Ascending aorta (tissue), 2 donors: ENCODE data around the gene ATF6. TPM values are rescaled to one million over a fixed set of nuclear protein-coding genes. Genes with fewer than 3 reads are reported as not detected.

ENCODE experiments used
- DNase-seq, 2 donors: peaks; one replicate each; pipeline ENCODE4 v3.0.0-alpha.2; 2019; ENCODE audit warnings: low spot score in 2 of 2
- H3K27ac ChIP-seq, 2 donors: fragments of 200-600 bp; sonication (generic); one replicate each; pipeline ENCODE4 v1.5.1; 2016 to 2017; ENCODE audit warnings: mild to moderate bottlenecking in 1 of 2
- H3K27me3 ChIP-seq: fragments of 200-600 bp; sonication (generic); one replicate; pipeline ENCODE4 v1.5.1; 2017
- H3K36me3 ChIP-seq, 2 donors: fragments of 200-600 bp; sonication (generic); one replicate each; pipeline ENCODE4 v1.5.1; 2016
- H3K4me1 ChIP-seq, 2 donors: fragments of 200-600 bp; sonication (generic); one replicate each; pipeline ENCODE4 v1.5.1; 2016 to 2017; ENCODE audit warnings: mild to moderate bottlenecking in 1 of 2
- H3K4me3 ChIP-seq, 2 donors: fragments of 200-600 bp; sonication (generic); one replicate each; pipeline ENCODE4 v1.5.1; 2016 to 2017; ENCODE audit warnings: mild to moderate bottlenecking in 1 of 2
- H3K9me3 ChIP-seq, 2 donors: fragments of 200-600 bp; sonication (generic); one replicate each; pipeline ENCODE4 v1.5.1; 2016
- intact Hi-C: fragments of 100-400 bp; cut with DNase I; formaldehyde crosslinking; loops from one replicate; pipeline ENCODE4 v1.15.1; 2023
- total RNA-seq: library from RNA; depleted of rRNA; stranded (reverse); fragments of >200 nt; gene quantifications from one replicate; pipeline ENCODE4 v1.1.0, GENCODE V29; 2016
- TF ChIP-seq, protein P1 (sequence below), 3 experiments: fragments of 200-600 bp in 2 of 3; fragments of 450-650 bp in 1 of 3; sonication (generic) in 2 of 3; IDR thresholded peaks; one replicate each; pipeline ENCODE4 v1.5.1; 2016 to 2019; ENCODE audit warnings: antibody characterized with exemption in 3 of 3, mild to moderate bottlenecking in 1 of 3, moderate library complexity in 1 of 3

ATF6 gene
- total RNA-seq, 1 donor from 2014 or later: 12.3 TPM

DNA sequence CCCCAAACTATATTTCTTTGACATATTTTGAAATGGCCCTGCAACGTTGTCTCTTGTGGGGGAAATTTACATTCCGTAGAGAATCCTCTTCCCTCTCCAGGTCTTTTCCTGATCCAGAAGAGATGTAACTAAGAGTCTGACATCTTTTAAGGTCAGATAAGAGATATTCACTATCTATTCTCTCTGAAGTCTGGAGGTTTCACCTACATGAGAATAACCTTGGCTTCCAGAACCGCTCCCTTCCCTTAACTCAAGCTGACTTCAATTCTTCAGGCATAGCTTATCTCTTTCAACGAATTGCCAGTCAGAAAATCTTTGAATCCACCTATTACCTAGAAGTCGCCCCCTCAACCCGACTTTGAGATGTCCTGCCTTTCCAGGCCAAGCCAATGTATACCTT is 34.9 kb upstream of the ATF6 start:
- intact Hi-C loops: no loop called here
- no peaks in the 10 kb centered on the region for H3K36me3 ChIP-seq
- H3K4me3 ChIP-seq: no peak overlapping the region
- peaks cover 0 to 2% of the 10 kb centered on the region in 2 donors for H3K4me1 ChIP-seq
- no peak overlapping the region for H3K27ac ChIP-seq
- TF ChIP-seq, protein P1, sequence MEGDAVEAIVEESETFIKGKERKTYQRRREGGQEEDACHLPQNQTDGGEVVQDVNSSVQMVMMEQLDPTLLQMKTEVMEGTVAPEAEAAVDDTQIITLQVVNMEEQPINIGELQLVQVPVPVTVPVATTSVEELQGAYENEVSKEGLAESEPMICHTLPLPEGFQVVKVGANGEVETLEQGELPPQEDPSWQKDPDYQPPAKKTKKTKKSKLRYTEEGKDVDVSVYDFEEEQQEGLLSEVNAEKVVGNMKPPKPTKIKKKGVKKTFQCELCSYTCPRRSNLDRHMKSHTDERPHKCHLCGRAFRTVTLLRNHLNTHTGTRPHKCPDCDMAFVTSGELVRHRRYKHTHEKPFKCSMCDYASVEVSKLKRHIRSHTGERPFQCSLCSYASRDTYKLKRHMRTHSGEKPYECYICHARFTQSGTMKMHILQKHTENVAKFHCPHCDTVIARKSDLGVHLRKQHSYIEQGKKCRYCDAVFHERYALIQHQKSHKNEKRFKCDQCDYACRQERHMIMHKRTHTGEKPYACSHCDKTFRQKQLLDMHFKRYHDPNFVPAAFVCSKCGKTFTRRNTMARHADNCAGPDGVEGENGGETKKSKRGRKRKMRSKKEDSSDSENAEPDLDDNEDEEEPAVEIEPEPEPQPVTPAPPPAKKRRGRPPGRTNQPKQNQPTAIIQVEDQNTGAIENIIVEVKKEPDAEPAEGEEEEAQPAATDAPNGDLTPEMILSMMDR (IDR thresholded peaks at IDR 0.05): no peak
- H3K9me3 ChIP-seq: no peaks in the 10 kb centered on the region
- H3K27me3 ChIP-seq: no peaks in the 10 kb centered on the region
- no peak for DNase-seq

DNA sequence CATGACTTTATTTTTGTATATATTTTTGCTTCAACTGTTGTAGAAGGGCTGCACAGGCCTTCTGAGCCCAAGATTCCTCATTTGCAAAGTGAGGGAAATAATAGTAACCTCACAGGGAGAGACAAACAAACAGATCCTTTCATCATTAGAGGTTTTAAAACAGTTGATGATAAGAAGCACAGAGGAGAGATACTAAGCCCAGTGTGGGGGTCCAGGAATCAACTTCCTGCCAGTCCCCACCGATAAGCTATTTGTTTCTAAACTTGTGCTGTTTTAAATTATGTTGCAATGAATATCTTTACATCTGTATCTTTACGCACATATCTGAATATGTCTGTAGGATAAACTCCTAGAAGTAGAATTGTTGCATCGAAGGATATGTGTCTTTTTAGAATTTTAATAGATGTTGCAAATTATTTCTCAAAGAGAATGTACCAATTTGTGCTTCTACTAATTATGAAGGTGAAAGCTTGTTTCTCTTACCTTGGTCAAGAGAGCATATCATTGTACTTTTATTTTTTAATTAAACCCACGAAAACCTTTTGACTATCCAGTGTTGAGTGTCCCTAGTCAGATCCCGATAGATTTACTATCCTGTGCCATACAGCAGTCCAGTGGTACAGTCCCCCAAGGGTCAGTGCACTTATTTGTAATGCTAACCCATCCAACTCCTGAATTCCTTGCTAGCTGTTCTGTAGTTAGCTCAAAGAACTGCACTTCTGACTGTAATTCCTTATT is 34.0 kb upstream of the ATF6 start:
- intact Hi-C loops: no loop called here
- H3K4me1 ChIP-seq: peaks cover 0 to 2% of the 10 kb centered on the region in 2 donors

DNA sequence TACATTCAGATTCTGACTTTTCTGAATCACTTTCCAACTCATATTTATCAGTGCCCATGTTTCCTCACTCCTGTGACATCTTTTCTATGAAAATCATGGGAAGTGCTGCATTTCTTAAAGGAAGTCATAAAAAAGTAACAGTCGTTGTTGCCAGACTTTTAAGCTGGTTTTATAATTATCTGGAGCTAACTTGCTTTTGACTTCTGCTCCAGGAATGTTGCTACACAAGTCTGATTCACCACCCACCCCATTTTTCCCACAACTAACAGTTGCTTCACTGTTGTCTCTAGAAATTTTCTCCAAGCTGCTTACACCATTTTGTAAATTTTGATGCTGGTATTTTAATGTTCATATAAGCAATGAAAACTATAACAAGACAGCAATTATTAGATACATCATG is 32.6 kb upstream of the ATF6 start:
- no peaks in the 10 kb centered on the region for H3K27me3 ChIP-seq
- TF ChIP-seq, protein P1 (IDR thresholded peaks at IDR 0.05): no peak
- intact Hi-C loops: no loop called here

More for the DNA sequence above, 34.0 kb upstream of the ATF6 start:
- DNase-seq: no peak
- TF ChIP-seq, protein P1 (IDR thresholded peaks at IDR 0.05): no peak
- Histone ChIP-seq H3K9me3 (no peaks in the 10 kb centered on the region), H3K36me3 (no peaks in the 10 kb centered on the region), H3K4me3 (no peak overlapping the region), H3K27ac (no peak overlapping the region), H3K27me3 (no peaks in the 10 kb centered on the region)

DNA sequence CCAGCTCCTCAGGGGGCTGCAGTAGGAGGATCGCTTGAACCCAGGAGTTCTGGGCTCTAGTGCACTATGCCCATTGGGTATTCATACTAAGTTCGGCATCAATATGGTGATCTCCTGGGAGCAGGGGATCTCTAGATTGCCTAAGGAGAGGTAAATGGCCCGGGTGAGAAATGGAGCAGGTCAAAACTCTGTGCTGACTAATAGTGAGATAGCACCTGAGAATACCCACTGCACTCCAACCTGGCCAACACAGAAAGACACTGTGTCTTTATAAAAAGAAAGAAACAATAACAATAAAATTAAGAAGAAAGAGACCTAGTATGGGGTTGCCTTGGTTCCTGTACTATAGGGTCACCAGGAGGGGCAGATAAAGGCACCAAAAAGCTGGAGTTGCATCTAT is 30.3 kb upstream of the ATF6 start:
- H3K36me3 ChIP-seq: no peaks in the 10 kb centered on the region
- no peaks in the 10 kb centered on the region for H3K9me3 ChIP-seq
- no peak overlapping the region for H3K4me3 ChIP-seq
- H3K27ac ChIP-seq: no peak overlapping the region
- intact Hi-C loops: no loop called here
- DNase-seq: no peak
- TF ChIP-seq, protein P1 (IDR thresholded peaks at IDR 0.05): no peak
- H3K27me3 ChIP-seq: no peaks in the 10 kb centered on the region
- no peaks in the 10 kb centered on the region for H3K4me1 ChIP-seq

More for the DNA sequence above, 32.6 kb upstream of the ATF6 start:
- no peaks in the 10 kb centered on the region for H3K36me3 ChIP-seq
- no peaks in the 10 kb centered on the region for H3K4me1 ChIP-seq
- no peak overlapping the region for H3K4me3 ChIP-seq
- no peak overlapping the region for H3K27ac ChIP-seq
- H3K9me3 ChIP-seq: no peaks in the 10 kb centered on the region
- DNase-seq: no peak

DNA sequence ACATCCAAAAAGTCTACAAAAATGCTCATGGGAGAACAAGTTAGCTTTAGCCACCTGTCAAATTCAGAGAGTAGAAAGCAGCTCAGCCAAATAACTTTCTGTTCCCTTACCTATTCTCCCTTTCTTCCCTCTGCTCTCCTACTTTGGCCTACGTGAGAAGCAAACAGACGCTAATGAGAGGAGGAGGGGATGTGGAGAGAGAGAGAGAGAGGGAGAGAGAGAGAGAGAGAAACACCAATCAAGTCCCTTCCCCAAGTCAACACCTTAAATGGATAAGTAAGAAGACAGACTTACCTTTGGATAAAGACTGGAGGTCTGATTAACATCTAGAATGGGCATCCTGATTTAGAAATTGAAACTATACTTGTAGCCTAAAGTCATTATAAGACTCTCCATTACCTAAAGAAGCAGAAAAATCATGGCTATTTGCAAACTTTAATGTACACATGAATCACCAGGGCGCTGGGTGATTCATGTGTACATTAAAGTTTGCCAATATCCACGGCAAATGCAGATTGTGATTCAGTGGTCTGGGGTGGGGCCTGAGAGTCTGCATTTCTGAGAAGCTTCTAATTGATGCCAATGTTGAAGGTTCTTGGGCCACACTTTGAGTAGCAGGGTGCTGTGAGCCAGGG is 29.7 kb upstream of the ATF6 start:
- intact Hi-C loops: no loop called here
- Histone ChIP-seq H3K9me3 (no peaks in the 10 kb centered on the region), H3K27me3 (no peaks in the 10 kb centered on the region), H3K4me1 (no peaks in the 10 kb centered on the region), H3K27ac (no peak overlapping the region), H3K36me3 (no peaks in the 10 kb centered on the region), H3K4me3 (no peak overlapping the region)
- no peak for DNase-seq
- TF ChIP-seq, protein P1 (IDR thresholded peaks at IDR 0.05): no peak
